K562 (cell line): Measurements from ENCODE around the gene ZDHHC16. TPM values are rescaled to one million over a fixed set of nuclear protein-coding genes. Genes with fewer than 3 reads are reported as not detected.

Source experiments
- ATAC-seq: fragments of 200-7000 bp; cut with Tn5 transposase; 3 replicates; pipeline ENCODE4 v1.9.1; 2020; ENCODE audit warnings: moderate library complexity
- BruUV-seq: library from RNA; stranded (reverse); fragments of 400-500 nt; replicated peaks from 2 replicates; lab custom pipeline; 2021; lab: Mats Ljungman, UMichigan
- CTCF ChIA-PET: fragments of 300-600 bp; formaldehyde crosslinking; extraction: SDS; loops from one replicate; lab custom pipeline; 2021; ENCODE audit warnings: low intra/inter-chr PET ratio; lab: Yijun Ruan, JAX
- POLR2A ChIA-PET: fragments of 300-600, 350-650 bp; sonication (Branson Sonifier 250); formaldehyde crosslinking; extraction: SDS; loops from one replicate; lab custom pipeline; 2021; ENCODE audit warnings: antibody characterized with exemption, inconsistent platforms; lab: Yijun Ruan, JAX
- DNase-seq, 4 experiments: peaks; one replicate each; pipeline versions ENCODE4 v3.0.0 to v3.0.0-alpha.2; 2011 to 2018; ENCODE audit warnings: low spot score in 3 of 4, mixed read lengths in 3 of 4; ENCODE audit errors: extremely low read depth in 1 of 4
- FAIRE-seq: peaks from 2 replicates; lab custom pipeline; 2011; peaks lifted over from hg19 to GRCh38; lab: Jason Lieb, UNC
- H2AFZ ChIP-seq: 2 replicates; pipeline ENCODE4 v1.6.0; 2011; ENCODE audit warnings: low read depth, low read length, control low read depth, inconsistent platforms
- H3K27ac ChIP-seq: fragments of 200-600 bp; 3 replicates; pipeline ENCODE4 v1.8.0; 2011; ENCODE audit warnings: low read depth, mild to moderate bottlenecking, control low read depth, inconsistent platforms, low read length, moderate library complexity, mixed read lengths; ENCODE audit errors: extremely low read depth
- H3K27me3 ChIP-seq, 2 experiments: fragments of 300-600 bp in 1 of 2; 2 replicates in 1 of 2; 3 replicates in 1 of 2; pipeline versions ENCODE4 v1.6.0 to v1.8.0; 2011; ENCODE audit warnings: inconsistent platforms in 2 of 2, low read length in 2 of 2, mild to moderate bottlenecking in 1 of 2, mixed read lengths in 1 of 2, moderate library complexity in 1 of 2; ENCODE audit not compliant: control insufficient read depth in 2 of 2, insufficient read depth in 2 of 2
- H3K36me3 ChIP-seq: fragments of 300-600 bp; 3 replicates; pipeline ENCODE4 v1.8.0; 2011; ENCODE audit warnings: mild to moderate bottlenecking, low read length, inconsistent platforms; ENCODE audit not compliant: control insufficient read depth, insufficient read depth
- H3K4me1 ChIP-seq, 2 experiments: fragments of 200-600 bp in 1 of 2; replicated peaks in 1 of 2; 2 replicates in 1 of 2; 3 replicates in 1 of 2; pipeline versions ENCODE4 v1.5.1 to v1.8.0; 2011; ENCODE audit warnings: inconsistent platforms in 2 of 2, low read length in 2 of 2, mild to moderate bottlenecking in 1 of 2, mixed read lengths in 1 of 2, moderate library complexity in 1 of 2; ENCODE audit not compliant: control insufficient read depth in 2 of 2, insufficient read depth in 2 of 2
- H3K4me2 ChIP-seq: 2 replicates; pipeline ENCODE4 v1.6.1; 2011; ENCODE audit warnings: low read length, control low read depth, inconsistent platforms, mixed read lengths; ENCODE audit not compliant: insufficient read depth
- H3K4me3 ChIP-seq: fragments of 200-600 bp; sonication (generic), shearing (Covaris generic); 2 replicates; pipeline ENCODE4 v1.5.1; 2016; ENCODE audit warnings: control low read depth, inconsistent platforms
- H3K79me2 ChIP-seq: fragments of 200-600 bp; 3 replicates; pipeline ENCODE4 v1.8.0; 2011; ENCODE audit warnings: low read length, inconsistent platforms; ENCODE audit not compliant: control insufficient read depth, insufficient read depth
- H3K9ac ChIP-seq, 2 experiments: 2 replicates each; pipeline versions ENCODE4 v1.6.0 to v1.6.1; 2011; ENCODE audit warnings: low read depth in 2 of 2, low read length in 2 of 2, control low read depth in 1 of 2, inconsistent platforms in 1 of 2, mild to moderate bottlenecking in 1 of 2, mixed read lengths in 1 of 2; ENCODE audit not compliant: insufficient read depth in 1 of 2
- H3K9me1 ChIP-seq: one replicate; pipeline ENCODE4 v1.6.0; 2011; ENCODE audit warnings: inconsistent platforms, mild to moderate bottlenecking, low read length, moderate library complexity; ENCODE audit not compliant: control insufficient read depth, insufficient read depth
- H3K9me3 ChIP-seq: replicated peaks from 2 replicates; pipeline ENCODE4 v1.5.1; 2011; ENCODE audit warnings: low read depth, low read length, inconsistent platforms; ENCODE audit not compliant: control insufficient read depth, insufficient read depth
- H4K20me1 ChIP-seq: replicated peaks from 2 replicates; pipeline ENCODE4 v1.6.1; 2011; ENCODE audit warnings: low read length, inconsistent platforms, mixed read lengths; ENCODE audit not compliant: control insufficient read depth, insufficient read depth
- ARID1B ChIP-seq: fragments of 450-650 bp; IDR thresholded peaks from 2 replicates; pipeline ENCODE4 v1.6.1; 2016; ENCODE audit warnings: antibody characterized with exemption, mild to moderate bottlenecking, inconsistent platforms
- CBFA2T3 ChIP-seq: fragments of 450-650 bp; IDR thresholded peaks from 2 replicates; pipeline ENCODE4 v1.6.1; 2017
- DACH1 ChIP-seq: fragments of 450-650 bp; IDR thresholded peaks from 2 replicates; pipeline ENCODE4 v1.6.1; 2018; ENCODE audit not compliant: partially characterized antibody
- KLF16 ChIP-seq: IDR thresholded peaks from 2 replicates; pipeline ENCODE4 v1.6.1; 2016; ENCODE audit warnings: antibody characterized with exemption
- MCM7 ChIP-seq, 2 experiments: fragments of 450-650 bp; IDR thresholded peaks; 2 replicates each; pipeline ENCODE4 v1.6.1; 2016 to 2018
- TEAD4 ChIP-seq, 2 experiments: sonication (generic) in 1 of 2; formaldehyde crosslinking in 1 of 2; IDR thresholded peaks; 2 replicates each; pipeline versions ENCODE4 v1.6.1 to v1.8.0; 2012 to 2022; ENCODE audit warnings: borderline replicate concordance in 1 of 2, inconsistent platforms in 1 of 2, low read length in 1 of 2, mild to moderate bottlenecking in 1 of 2, missing genetic modification reagents in 1 of 2
- WGBS: fragments of 100-300 bp; shearing (Covaris generic); methylation state at CpG from one replicate; pipeline ENCODE4 v1.1.6; 2016; ENCODE audit warnings: low coverage, mixed read lengths; ENCODE audit not compliant: insufficient coverage; ENCODE audit errors: missing lambda C conversion rate; 5-methylcytosine and 5-hydroxymethylcytosine counted together
- in situ Hi-C: fragments of 300-500 bp; cut with MboI; formaldehyde crosslinking; loops from 4 replicates; pipeline ENCODE4 v1.15.0; 2018; ENCODE audit warnings: inconsistent platforms, mixed read lengths
- intact Hi-C: fragments of 100-400 bp; cut with micrococcal nuclease; formaldehyde crosslinking; loops from 2 replicates; pipeline ENCODE4 v1.14.2; 2022
- polyA plus RNA-seq, 8 experiments: library from polyadenylated mRNA; depleted of rRNA in 4 of 8; stranded (reverse) in 5 of 8; unstranded in 3 of 8; fragments of >200 nt; fragmentation: Nextera tagmentation in 2 of 8; fragmentation: Illumina TruSeq in 1 of 8; extraction: Ambion mirVana in 2 of 8; extraction: Trizol in 1 of 8; gene quantifications; 2 replicates each; pipeline versions ENCODE4 v1.2.1 to v1.2.3, GENCODE V29; 2011 to 2014; ENCODE audit warnings: inconsistent platforms in 1 of 8, missing spikeins in 1 of 8
- total RNA-seq, 7 experiments: library from RNA; depleted of rRNA in 6 of 7; stranded (reverse); fragments of >200 nt in 6 of 7; fragmentation: Illumina TruSeq in 2 of 7; extraction: Trizol in 2 of 7; gene quantifications; 2 replicates each; pipeline versions ENCODE4 v1.2.1 to v1.2.3, GENCODE V29; 2011 to 2021; ENCODE audit warnings: low replicate concordance in 1 of 7
- TF ChIP-seq, protein P1 (sequence below): fragments of 250-450 bp; sonication (Bioruptor Pico); IDR thresholded peaks from 2 replicates; pipeline ENCODE4 v1.5.0; 2021
- TF ChIP-seq, protein P2 (sequence below): sonication (generic); formaldehyde crosslinking; IDR thresholded peaks from 2 replicates; pipeline ENCODE4 v1.4.0; 2020; ENCODE audit warnings: mild to moderate bottlenecking, missing genetic modification reagents

ZDHHC16 gene
- total and polyA plus RNA-seq, 9 of the 15 experiments (the other 6 are each of a cell fraction or from before 2014, with no cell fraction given): 12.5 to 33.8 (median 21.3) TPM

DNA sequence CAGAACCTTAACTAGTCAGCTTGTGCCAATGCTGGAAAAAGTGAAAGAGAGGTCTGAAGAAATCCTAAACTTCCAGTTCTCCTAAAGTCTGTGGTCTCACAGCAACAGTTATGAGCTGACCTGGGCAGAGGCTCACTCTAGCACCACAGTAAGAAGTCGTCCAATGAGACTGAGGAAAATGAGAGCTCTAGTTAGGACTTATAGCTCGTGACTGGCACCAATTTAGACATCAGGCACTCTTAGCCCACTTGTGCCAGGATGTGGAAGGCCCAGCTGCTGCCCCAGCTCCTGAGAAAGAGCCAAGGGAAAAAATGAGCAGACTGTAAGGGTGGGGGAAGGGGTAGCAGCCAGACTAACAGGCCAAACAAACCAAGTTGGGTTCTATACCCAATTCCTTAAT lies 44.6 kb downstream of the ZDHHC16 start:
- intact Hi-C loops: no loop called here
- in situ Hi-C loops: no loop called here
- no peak overlapping the region for H3K27ac ChIP-seq
- H3K79me2 ChIP-seq: peaks cover 93% of the 10 kb centered on the region
- WGBS: 80% methylated on average over 2 of the region's 2 CpGs
- no peak overlapping the region for H3K4me2 ChIP-seq
- DNase-seq (no peak), ATAC-seq (no peak), FAIRE-seq (no peak)
- no TSS peak for BruUV-seq
- H3K36me3 ChIP-seq: peaks cover 43% of the 10 kb centered on the region; the same call in 2 of the 3 replicates
- CTCF ChIA-PET: no interaction called here
- no peaks in the 10 kb centered on the region for H3K27me3 ChIP-seq
- no peaks in the 10 kb centered on the region for H3K9me1 ChIP-seq
- peaks cover 5 to 6% of the 10 kb centered on the region in 2 experiments; a peak in 3 of 5 replicates for H3K4me1 ChIP-seq
- peak overlapping the region in 1 of 2 experiments; percentile 55; a peak in 1 of 4 replicates for H3K9ac ChIP-seq
- H3K9me3 ChIP-seq: no peaks in the 10 kb centered on the region
- no peak overlapping the region for H2AFZ ChIP-seq
- TF ChIP-seq, protein P1, sequence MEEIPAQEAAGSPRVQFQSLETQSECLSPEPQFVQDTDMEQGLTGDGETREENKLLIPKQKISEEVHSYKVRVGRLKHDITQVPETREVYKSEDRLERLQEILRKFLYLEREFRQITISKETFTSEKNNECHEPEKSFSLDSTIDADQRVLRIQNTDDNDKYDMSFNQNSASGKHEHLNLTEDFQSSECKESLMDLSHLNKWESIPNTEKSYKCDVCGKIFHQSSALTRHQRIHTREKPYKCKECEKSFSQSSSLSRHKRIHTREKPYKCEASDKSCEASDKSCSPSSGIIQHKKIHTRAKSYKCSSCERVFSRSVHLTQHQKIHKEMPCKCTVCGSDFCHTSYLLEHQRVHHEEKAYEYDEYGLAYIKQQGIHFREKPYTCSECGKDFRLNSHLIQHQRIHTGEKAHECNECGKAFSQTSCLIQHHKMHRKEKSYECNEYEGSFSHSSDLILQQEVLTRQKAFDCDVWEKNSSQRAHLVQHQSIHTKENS: no peak
- TF ChIP-seq, protein P2, sequence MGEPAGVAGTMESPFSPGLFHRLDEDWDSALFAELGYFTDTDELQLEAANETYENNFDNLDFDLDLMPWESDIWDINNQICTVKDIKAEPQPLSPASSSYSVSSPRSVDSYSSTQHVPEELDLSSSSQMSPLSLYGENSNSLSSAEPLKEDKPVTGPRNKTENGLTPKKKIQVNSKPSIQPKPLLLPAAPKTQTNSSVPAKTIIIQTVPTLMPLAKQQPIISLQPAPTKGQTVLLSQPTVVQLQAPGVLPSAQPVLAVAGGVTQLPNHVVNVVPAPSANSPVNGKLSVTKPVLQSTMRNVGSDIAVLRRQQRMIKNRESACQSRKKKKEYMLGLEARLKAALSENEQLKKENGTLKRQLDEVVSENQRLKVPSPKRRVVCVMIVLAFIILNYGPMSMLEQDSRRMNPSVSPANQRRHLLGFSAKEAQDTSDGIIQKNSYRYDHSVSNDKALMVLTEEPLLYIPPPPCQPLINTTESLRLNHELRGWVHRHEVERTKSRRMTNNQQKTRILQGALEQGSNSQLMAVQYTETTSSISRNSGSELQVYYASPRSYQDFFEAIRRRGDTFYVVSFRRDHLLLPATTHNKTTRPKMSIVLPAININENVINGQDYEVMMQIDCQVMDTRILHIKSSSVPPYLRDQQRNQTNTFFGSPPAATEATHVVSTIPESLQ (CRISPR knock-in tag): no peak
- no peak for TF ChIP-seq KLF16
- TF ChIP-seq DACH1: no peak
- TF ChIP-seq MCM7 (IDR thresholded peaks at IDR 0.05): no peak
- no peak for TF ChIP-seq CBFA2T3
- no peak for TF ChIP-seq ARID1B
- no peak for TF ChIP-seq TEAD4 (IDR thresholded peaks at IDR 0.05; ENCODE audit: low read length)
- no peak for TF ChIP-seq TEAD4 (CRISPR knock-in tag; IDR thresholded peaks at IDR 0.05; ENCODE audit: borderline replicate concordance)
- H3K4me3 ChIP-seq: no peak overlapping the region
- POLR2A ChIA-PET: interaction anchor here (0.6 to 1.0 kb wide), 2 partner anchors 29 to 58 kb away, joined by 4 read pairs; no protein-coding TSS in a partner anchor
- 0 out of 2 replicates have a peak, but pooled peaks cover 16% of the 10 kb centered on the region for H4K20me1 ChIP-seq
